OCI-LY3 (cell line): ENCODE results near the gene TTC23.

Experiments used
- CTCF ChIP-seq: fragments of 200-600, 300-600 bp; sonication (generic); IDR thresholded peaks from 2 replicates; pipeline ENCODE4 v1.5.1; 2014; ENCODE audit warnings: antibody characterized with exemption, low read length, low read depth
- EZH2phosphoT487 ChIP-seq: fragments of 200-600 bp; shearing (Covaris generic); IDR thresholded peaks from 2 replicates; pipeline ENCODE4 v1.6.1; 2018; ENCODE audit warnings: antibody characterized with exemption, mixed run types, low read depth

- TF ChIP-seq CTCF (no peak), EZH2phosphoT487 (no peak)
Observed at GRCh38 chr15:99143242-99143641, 106.1 kb downstream of the TTC23 start.
